ENCODE results near the gene OTULIN. TPM values are rescaled to one million over a fixed set of nuclear protein-coding genes. Genes with fewer than 3 reads are reported as not detected.

OTULIN gene
- polyA plus RNA-seq, 1 of the 3 experiments (the other 2 are of a cell fraction), result 6.6 TPM

DNA sequence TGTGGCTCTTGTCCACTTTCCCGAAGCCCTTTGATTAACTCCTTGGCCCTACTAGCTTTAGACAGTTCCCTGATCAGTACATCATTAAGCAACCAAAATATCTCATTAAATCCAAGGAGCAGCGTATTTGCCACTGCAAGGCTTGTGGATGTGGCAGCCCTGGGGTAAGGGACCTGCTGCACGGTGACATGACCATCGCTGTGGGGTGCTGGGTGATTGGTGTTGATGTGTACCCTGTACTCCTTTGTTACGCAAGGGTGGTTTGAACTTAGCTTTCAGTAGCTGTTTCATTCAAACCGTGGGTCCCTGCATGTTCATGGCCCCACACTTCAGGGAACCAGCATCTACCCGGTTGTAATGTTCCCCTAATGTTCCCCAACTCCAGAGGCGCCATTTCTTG is 41.0 kb downstream of the OTULIN start:
- Histone ChIP-seq H3K9me3 (no peaks in the 10 kb centered on the region), H3K36me3 (replicated peaks in 1 of 2; ENCODE audit: control insufficient read depth in 1 of 2, insufficient read depth in 2 of 2, low read length in 1 of 2) (peaks cover 38 to 49% of the 10 kb centered on the region in 2 experiments), H3K4me3 (ENCODE audit: low read depth in 2 of 2, low read length in 1 of 2) (no peak overlapping the region), H3K27me3 (ENCODE audit: insufficient read depth) (no peaks in the 10 kb centered on the region), H3F3A (replicated peaks; ENCODE audit: insufficient read depth) (peaks cover 22% of the 10 kb centered on the region), H2AFZ (ENCODE audit: low read depth) (no peak overlapping the region), H3K4me1 (ENCODE audit: control insufficient read depth in 1 of 2, insufficient read depth in 2 of 2, low read depth in 1 of 2, low read length in 1 of 2) (peaks cover 9 to 22% of the 10 kb centered on the region in 2 experiments; a peak in 3 of 4 replicates), H4K20me1 (ENCODE audit: insufficient read depth) (no peaks in the 10 kb centered on the region), H3K4me2 (peak overlapping the region; percentile 45; the same call in 1 of the 2 replicates), H3K27ac (ENCODE audit: low read depth in 2 of 2, low read length in 1 of 2) (peak overlapping the region; percentile 11 to 78; a peak in 2 of 4 replicates), H3K9me2 (no peaks in the 10 kb centered on the region), H3K9ac (no peak overlapping the region), H3K79me2 (ENCODE audit: insufficient read depth) (0 out of 2 replicates have a peak, but pooled peaks cover 3% of the 10 kb centered on the region)
- ChIA-PET POLR2A (no interaction called here), CTCF (interaction anchor here (2.8 kb wide), 1 partner anchor 20 kb away, joined by 10 read pairs; no protein-coding TSS in a partner anchor)
- WGBS (ENCODE audit: low lambda C conversion rate), result 93% methylated on average over 8 of the region's 8 CpGs
- no peak for TF ChIP-seq EP300 (IDR thresholded peaks at IDR 0.05; ENCODE audit: borderline replicate concordance in 1 of 2, low read depth in 1 of 2, low read length in 1 of 2)
- no peak for TF ChIP-seq FOXJ3 (CRISPR knock-in tag; IDR thresholded peaks at IDR 0.05)
- TF ChIP-seq SMC3 (IDR thresholded peaks at IDR 0.05; ENCODE audit: low read depth, low read length), result no peak
- no peak for TF ChIP-seq FOSL2 (IDR thresholded peaks at IDR 0.05; ENCODE audit: borderline replicate concordance, low read depth)
- TF ChIP-seq, protein P1, sequence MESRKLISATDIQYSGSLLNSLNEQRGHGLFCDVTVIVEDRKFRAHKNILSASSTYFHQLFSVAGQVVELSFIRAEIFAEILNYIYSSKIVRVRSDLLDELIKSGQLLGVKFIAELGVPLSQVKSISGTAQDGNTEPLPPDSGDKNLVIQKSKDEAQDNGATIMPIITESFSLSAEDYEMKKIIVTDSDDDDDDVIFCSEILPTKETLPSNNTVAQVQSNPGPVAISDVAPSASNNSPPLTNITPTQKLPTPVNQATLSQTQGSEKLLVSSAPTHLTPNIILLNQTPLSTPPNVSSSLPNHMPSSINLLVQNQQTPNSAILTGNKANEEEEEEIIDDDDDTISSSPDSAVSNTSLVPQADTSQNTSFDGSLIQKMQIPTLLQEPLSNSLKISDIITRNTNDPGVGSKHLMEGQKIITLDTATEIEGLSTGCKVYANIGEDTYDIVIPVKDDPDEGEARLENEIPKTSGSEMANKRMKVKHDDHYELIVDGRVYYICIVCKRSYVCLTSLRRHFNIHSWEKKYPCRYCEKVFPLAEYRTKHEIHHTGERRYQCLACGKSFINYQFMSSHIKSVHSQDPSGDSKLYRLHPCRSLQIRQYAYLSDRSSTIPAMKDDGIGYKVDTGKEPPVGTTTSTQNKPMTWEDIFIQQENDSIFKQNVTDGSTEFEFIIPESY (IDR thresholded peaks at IDR 0.05; ENCODE audit: borderline replicate concordance, low read depth), result no peak
- no peak for DNase-seq

GRCh38 chr5:14706615-14707021 is 42.1 kb downstream of the OTULIN start:
- Histone ChIP-seq H3K9me3 (no peaks in the 10 kb centered on the region), H3K4me2 (peak overlapping the region; percentile 45; the same call in 1 of the 2 replicates), H4K20me1 (ENCODE audit: insufficient read depth) (no peaks in the 10 kb centered on the region), H3K36me3 (replicated peaks in 1 of 2; ENCODE audit: control insufficient read depth in 1 of 2, insufficient read depth in 2 of 2, low read length in 1 of 2) (peaks cover 38 to 51% of the 10 kb centered on the region in 2 experiments), H3K9me2 (no peaks in the 10 kb centered on the region), H3K79me2 (ENCODE audit: insufficient read depth) (0 out of 2 replicates have a peak, but pooled peaks cover 3% of the 10 kb centered on the region), H3K4me3 (ENCODE audit: low read depth in 2 of 2, low read length in 1 of 2) (no peak overlapping the region), H3K4me1 (ENCODE audit: control insufficient read depth in 1 of 2, insufficient read depth in 2 of 2, low read depth in 1 of 2, low read length in 1 of 2) (peaks cover 9 to 22% of the 10 kb centered on the region in 2 experiments; a peak in 3 of 4 replicates), H3K27me3 (ENCODE audit: insufficient read depth) (no peaks in the 10 kb centered on the region), H3F3A (replicated peaks; ENCODE audit: insufficient read depth) (peaks cover 22% of the 10 kb centered on the region), H2AFZ (ENCODE audit: low read depth) (no peak overlapping the region), H3K27ac (ENCODE audit: low read depth in 2 of 2, low read length in 1 of 2) (peak overlapping the region; percentile 58 to 78), H3K9ac (no peak overlapping the region; the same call in 1 of the 2 replicates)
- ChIA-PET CTCF (interaction anchor here (0.6 to 2.8 kb wide), 5 partner anchors 21 to 655 kb away, joined by 3 to 10 read pairs (median 6); no protein-coding TSS in a partner anchor), POLR2A (no interaction called here)
- WGBS (ENCODE audit: low lambda C conversion rate), result 42% methylated on average over 6 of the region's 6 CpGs
- DNase-seq, result peak; percentile 45
- TF ChIP-seq NFIC (IDR thresholded peaks at IDR 0.05; ENCODE audit: borderline replicate concordance) (no peak), POLR2AphosphoS5 (IDR thresholded peaks at IDR 0.05; ENCODE audit: low read depth, low read length) (no peak; the same call in 1 of the 2 replicates), RCOR1 (IDR thresholded peaks at IDR 0.05; ENCODE audit: low read length) (no peak), RFX5 (IDR thresholded peaks at IDR 0.05; ENCODE audit: low read length) (no peak), TCF12 (IDR thresholded peaks at IDR 0.05) (peak; percentile 44), CHD2 (IDR thresholded peaks at IDR 0.05; ENCODE audit: low read length, partially characterized antibody) (no peak), SIN3A (IDR thresholded peaks at IDR 0.05; ENCODE audit: borderline replicate concordance, low read depth, low read length) (no peak), JUND (IDR thresholded peaks at IDR 0.05) (peak; percentile 50), TAF1 (IDR thresholded peaks at IDR 0.05; ENCODE audit: borderline replicate concordance, low read depth, low read length) (no peak), ELF1 (IDR thresholded peaks at IDR 0.05) (no peak), GATA2 (CRISPR knock-in tag; IDR thresholded peaks at IDR 0.05) (0 out of 2 replicates have a peak, but pooled peaks have one; percentile 12), GABPA (IDR thresholded peaks at IDR 0.05; ENCODE audit: low read depth) (no peak), EZH2phosphoT487 (IDR thresholded peaks at IDR 0.05; ENCODE audit: borderline replicate concordance, low read depth) (no peak)
- TF ChIP-seq, protein P2, sequence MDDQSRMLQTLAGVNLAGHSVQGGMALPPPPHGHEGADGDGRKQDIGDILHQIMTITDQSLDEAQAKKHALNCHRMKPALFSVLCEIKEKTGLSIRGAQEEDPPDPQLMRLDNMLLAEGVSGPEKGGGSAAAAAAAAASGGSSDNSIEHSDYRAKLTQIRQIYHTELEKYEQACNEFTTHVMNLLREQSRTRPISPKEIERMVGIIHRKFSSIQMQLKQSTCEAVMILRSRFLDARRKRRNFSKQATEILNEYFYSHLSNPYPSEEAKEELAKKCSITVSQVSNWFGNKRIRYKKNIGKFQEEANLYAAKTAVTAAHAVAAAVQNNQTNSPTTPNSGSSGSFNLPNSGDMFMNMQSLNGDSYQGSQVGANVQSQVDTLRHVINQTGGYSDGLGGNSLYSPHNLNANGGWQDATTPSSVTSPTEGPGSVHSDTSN (IDR thresholded peaks at IDR 0.05), result 0 out of 2 replicates have a peak, but pooled peaks have one; percentile 7
- TF ChIP-seq, protein P3, sequence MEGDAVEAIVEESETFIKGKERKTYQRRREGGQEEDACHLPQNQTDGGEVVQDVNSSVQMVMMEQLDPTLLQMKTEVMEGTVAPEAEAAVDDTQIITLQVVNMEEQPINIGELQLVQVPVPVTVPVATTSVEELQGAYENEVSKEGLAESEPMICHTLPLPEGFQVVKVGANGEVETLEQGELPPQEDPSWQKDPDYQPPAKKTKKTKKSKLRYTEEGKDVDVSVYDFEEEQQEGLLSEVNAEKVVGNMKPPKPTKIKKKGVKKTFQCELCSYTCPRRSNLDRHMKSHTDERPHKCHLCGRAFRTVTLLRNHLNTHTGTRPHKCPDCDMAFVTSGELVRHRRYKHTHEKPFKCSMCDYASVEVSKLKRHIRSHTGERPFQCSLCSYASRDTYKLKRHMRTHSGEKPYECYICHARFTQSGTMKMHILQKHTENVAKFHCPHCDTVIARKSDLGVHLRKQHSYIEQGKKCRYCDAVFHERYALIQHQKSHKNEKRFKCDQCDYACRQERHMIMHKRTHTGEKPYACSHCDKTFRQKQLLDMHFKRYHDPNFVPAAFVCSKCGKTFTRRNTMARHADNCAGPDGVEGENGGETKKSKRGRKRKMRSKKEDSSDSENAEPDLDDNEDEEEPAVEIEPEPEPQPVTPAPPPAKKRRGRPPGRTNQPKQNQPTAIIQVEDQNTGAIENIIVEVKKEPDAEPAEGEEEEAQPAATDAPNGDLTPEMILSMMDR (IDR thresholded peaks at IDR 0.05), result no peak
- TF ChIP-seq, protein P4, sequence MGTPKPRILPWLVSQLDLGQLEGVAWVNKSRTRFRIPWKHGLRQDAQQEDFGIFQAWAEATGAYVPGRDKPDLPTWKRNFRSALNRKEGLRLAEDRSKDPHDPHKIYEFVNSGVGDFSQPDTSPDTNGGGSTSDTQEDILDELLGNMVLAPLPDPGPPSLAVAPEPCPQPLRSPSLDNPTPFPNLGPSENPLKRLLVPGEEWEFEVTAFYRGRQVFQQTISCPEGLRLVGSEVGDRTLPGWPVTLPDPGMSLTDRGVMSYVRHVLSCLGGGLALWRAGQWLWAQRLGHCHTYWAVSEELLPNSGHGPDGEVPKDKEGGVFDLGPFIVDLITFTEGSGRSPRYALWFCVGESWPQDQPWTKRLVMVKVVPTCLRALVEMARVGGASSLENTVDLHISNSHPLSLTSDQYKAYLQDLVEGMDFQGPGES (IDR thresholded peaks at IDR 0.05; ENCODE audit: low read depth, low read length), result no peak
- TF ChIP-seq, protein P5, sequence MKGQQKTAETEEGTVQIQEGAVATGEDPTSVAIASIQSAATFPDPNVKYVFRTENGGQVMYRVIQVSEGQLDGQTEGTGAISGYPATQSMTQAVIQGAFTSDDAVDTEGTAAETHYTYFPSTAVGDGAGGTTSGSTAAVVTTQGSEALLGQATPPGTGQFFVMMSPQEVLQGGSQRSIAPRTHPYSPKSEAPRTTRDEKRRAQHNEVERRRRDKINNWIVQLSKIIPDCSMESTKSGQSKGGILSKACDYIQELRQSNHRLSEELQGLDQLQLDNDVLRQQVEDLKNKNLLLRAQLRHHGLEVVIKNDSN (IDR thresholded peaks at IDR 0.05; ENCODE audit: borderline replicate concordance, low read depth), result peak; percentile 75; the same call in 1 of the 2 replicates

Measured in SK-N-SH (cell line).